ENCODE results near the gene IGDCC3. TPM values are rescaled to one million over a fixed set of nuclear protein-coding genes. Genes with fewer than 3 reads are reported as not detected.

IGDCC3 gene
- polyA plus RNA-seq, 6 donors from 2014 or later, result not detected

DNA sequence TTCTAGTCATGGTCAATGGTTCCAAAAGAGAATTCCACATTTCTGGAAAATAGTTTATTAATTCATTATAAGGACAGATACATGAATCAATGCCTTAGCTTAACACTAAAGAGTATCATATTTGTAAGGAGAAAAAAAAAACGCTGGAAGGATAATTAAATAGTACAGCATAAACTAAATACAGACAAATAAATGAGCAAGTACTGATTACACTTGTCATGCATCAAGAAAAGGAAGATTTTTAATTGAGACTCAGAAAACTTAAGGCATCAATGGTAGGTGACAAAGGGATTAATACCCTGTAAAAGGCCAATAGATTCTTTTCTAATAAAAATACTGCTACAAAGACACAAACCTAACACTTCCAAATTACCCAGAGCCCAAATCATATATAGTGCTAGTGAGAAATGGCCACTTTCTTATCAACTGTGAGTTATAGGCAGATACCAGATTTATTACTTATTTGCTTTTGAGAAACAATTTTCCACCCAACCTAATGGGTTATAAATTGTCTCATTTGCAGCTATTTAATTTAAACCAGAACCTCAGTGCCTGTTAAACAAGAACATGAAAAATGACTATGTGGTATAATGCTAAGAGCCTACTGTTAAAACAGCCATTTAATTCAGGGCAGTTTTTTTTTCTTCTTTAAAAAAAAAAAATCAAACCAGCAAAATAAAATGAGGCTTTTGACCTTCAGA is 3.8 kb upstream of the IGDCC3 start:
- Mint-ChIP-seq H3K4me3 (no peak overlapping the region), H3K9me3 (no peaks in the 10 kb centered on the region), H3K4me1 (peaks cover 20 to 27% (median 24%) of the 10 kb centered on the region in 3 donors), H3K36me3 (no peaks in the 10 kb centered on the region), H3K27me3 (peaks cover 44 to 70% (median 50%) of the 10 kb centered on the region in 3 donors), H3K27ac (no peak overlapping the region)
- no peak for DNase-seq
- no peak for ATAC-seq (ENCODE audit: low read depth in 2 of 2)

DNA sequence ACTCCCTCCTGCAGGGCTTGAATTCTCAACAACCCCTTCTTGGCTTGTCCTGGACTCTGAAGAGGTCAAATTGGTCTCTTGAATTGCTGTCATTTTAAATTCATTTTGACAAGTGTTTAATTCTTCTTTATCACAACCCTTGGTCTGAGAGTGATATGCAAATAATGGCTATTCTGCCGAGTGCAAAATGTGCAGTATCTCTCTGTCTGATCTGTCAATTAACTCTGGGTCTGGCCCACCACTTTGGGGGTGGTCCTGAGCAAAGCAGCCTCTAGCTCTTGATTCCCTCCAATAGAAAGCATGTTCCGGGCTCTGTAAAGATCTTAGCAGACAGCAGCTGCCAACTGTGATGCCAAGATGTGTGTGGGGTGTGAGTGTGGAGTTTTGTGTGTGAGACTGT is 2.2 kb upstream of the IGDCC3 start:
- H3K9me3 Mint-ChIP-seq, result no peaks in the 10 kb centered on the region
- H3K4me3 Mint-ChIP-seq, result peak overlapping the region in 3 of 8 donors; percentile 18 to 64 (median 34)
- peaks cover 18 to 25% (median 25%) of the 10 kb centered on the region in 3 donors for H3K4me1 Mint-ChIP-seq
- DNase-seq (no peak), ATAC-seq (ENCODE audit: low read depth in 2 of 2) (no peak)
- no peak overlapping the region for H3K27ac Mint-ChIP-seq
- peaks cover 55 to 81% (median 66%) of the 10 kb centered on the region in 3 donors for H3K27me3 Mint-ChIP-seq
- no peaks in the 10 kb centered on the region for H3K36me3 Mint-ChIP-seq

DNA sequence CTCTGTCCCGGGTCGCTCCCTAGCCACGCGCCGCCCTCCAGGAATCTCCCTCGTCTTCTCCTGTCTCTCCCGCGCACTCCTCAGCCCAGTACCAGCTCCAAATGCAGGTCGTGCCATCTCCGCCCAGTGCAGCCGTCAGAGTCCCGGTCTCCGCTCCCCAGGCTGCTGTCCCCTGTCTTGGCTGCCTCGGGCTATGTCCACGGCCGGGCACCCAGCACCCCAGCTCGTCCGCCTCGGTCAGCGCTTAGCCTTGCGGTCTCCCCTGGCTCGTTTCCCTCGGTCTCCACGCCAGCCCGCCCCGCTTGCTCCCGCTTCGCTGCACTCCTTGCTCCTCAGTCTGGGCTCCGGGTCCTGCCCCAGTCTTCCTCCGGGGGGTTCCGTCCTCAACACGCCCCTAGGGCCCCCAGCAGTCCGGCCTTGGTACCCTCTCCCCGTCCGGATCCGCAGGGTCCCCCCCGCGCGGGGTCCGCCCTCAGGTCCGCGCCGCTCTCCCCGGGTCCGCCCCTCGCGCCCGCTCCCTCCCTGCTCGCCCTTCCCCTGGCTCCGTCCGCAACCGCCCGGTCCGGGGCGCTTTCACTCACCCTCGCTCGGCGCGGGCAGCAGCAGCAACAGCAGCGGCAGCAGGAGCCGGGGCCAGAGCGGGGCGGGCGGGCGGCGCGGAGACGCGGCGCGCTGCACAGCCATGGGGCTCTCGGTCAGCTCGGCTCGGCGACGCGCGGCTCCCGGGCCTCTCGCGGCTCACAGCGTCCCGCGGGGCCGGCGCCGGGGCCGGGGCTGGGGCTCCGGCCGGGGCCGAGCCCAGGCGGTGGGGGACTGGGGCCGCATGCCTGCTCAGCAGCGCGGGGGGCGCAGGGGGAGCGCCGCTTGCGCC is 462 bp downstream of the IGDCC3 start:
- H3K36me3 Mint-ChIP-seq, result no peaks in the 10 kb centered on the region
- H3K4me1 Mint-ChIP-seq, result peaks cover 9 to 19% (median 16%) of the 10 kb centered on the region in 3 donors
- ATAC-seq (ENCODE audit: low read depth in 2 of 2) (peak; percentile 50 to 57), DNase-seq (no peak)
- H3K27ac Mint-ChIP-seq, result no peak overlapping the region
- peak overlapping the region; percentile 74 to 89 (median 84) for H3K4me3 Mint-ChIP-seq
- H3K9me3 Mint-ChIP-seq, result no peaks in the 10 kb centered on the region
- peaks cover 55 to 88% (median 77%) of the 10 kb centered on the region in 3 donors for H3K27me3 Mint-ChIP-seq

DNA sequence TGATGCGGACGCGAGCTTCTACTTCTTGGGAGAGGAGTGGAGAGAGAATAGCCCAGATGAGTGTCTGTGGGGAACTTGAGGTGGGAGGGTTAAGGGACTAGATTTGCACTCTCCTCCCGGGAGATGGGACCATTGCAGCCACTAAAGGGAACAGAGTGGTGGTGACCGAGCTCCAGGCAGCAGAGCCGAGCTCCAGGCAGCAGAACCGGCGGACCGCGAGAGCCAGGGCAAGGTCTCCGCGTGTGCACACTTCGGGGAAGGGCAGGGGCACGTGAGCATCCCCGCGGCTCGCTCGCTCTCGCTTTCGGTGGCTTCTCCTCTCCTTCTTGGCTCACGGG is 1.1 kb downstream of the IGDCC3 start:
- DNase-seq (no peak), ATAC-seq (ENCODE audit: low read depth in 2 of 2) (peak; percentile 60 to 63)
- Mint-ChIP-seq H3K4me3 (peak overlapping the region; percentile 74 to 89 (median 84)), H3K9me3 (no peaks in the 10 kb centered on the region), H3K27me3 (peaks cover 50 to 89% (median 71%) of the 10 kb centered on the region in 3 donors), H3K27ac (peak overlapping the region in 1 of 6 donors; percentile 58), H3K4me1 (peaks cover 9 to 19% (median 16%) of the 10 kb centered on the region in 3 donors), H3K36me3 (no peaks in the 10 kb centered on the region)

DNA sequence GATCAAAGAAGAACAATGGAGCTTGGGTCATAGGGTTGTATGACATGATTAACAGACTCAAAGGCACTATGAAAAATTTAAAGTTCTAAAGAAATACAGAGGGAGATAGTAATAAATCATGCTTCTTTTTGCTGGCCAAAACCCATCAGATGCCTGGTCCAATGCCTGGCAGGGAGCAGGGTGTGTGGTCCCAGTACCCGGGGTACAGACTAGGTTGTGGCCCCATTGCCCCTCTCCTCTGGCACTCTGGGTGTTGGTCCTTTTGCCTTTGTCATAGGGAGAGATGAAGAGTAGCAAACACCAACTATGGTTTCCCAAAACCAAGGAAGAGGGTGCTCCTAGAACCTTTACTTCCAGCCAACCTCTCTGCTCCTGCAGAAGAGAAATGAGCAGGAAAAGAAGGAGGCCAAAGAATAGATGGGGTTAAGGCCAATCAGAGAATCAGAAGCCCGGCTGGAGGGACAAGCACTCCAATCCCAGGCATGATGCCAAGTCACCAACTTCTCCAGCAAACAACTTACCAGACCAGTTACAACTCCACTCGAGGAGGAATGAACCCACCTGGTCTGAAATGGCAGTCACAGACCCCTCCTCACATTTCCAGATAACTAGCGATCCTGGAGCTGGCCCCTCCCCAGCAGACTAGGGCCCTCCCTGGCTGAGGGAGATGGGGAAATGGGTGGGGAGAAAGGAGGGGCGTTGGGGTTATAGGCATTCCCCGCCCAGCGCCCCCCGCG is 1.8 kb downstream of the IGDCC3 start:
- H3K4me1 Mint-ChIP-seq, result peaks cover 9 to 19% (median 16%) of the 10 kb centered on the region in 3 donors
- DNase-seq, result no peak
- H3K4me3 Mint-ChIP-seq, result peak overlapping the region in 7 of 8 donors; percentile 44 to 84 (median 74)
- H3K9me3 Mint-ChIP-seq, result no peaks in the 10 kb centered on the region
- no peaks in the 10 kb centered on the region for H3K36me3 Mint-ChIP-seq
- H3K27me3 Mint-ChIP-seq, result peaks cover 48 to 84% (median 70%) of the 10 kb centered on the region in 3 donors
- peak overlapping the region in 1 of 6 donors; percentile 44 for H3K27ac Mint-ChIP-seq
- ATAC-seq (ENCODE audit: low read depth in 2 of 2), result no peak

DNA sequence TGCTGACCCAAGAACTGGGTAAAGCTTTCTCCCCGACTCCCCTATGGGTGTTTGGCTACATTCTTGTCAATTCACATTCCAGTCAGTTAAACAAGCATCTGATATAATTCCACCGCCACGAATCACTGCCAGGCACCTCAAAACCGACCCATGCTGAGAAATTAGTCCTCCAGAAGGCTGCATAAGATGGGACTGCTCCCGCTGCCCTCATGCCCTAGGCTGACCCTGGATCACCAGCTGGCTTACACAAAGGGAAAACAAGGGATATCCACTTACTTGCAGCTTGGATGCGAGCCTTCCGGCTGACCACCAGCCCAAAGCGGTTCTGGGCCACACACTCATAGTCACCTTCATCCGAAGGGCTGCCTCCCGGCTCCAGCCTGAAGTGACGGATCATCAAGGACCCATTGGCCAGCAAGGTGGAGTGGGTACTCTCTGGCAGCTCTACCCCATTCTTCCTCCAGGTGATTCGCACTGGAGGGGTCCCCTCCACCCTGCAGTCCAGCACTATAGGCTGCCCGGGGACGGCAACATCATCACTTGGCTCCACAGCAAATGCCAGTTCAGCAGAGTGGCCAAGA is 2.9 kb downstream of the IGDCC3 start:
- no peaks in the 10 kb centered on the region for H3K9me3 Mint-ChIP-seq
- H3K4me3 Mint-ChIP-seq, result peak overlapping the region in 1 of 8 donors; percentile 78
- no peak overlapping the region for H3K27ac Mint-ChIP-seq
- DNase-seq (no peak), ATAC-seq (ENCODE audit: low read depth in 2 of 2) (no peak)
- H3K27me3 Mint-ChIP-seq, result peaks cover 41 to 73% (median 63%) of the 10 kb centered on the region in 3 donors
- H3K36me3 Mint-ChIP-seq, result no peaks in the 10 kb centered on the region
- peaks cover 9 to 19% (median 16%) of the 10 kb centered on the region in 3 donors for H3K4me1 Mint-ChIP-seq

DNA sequence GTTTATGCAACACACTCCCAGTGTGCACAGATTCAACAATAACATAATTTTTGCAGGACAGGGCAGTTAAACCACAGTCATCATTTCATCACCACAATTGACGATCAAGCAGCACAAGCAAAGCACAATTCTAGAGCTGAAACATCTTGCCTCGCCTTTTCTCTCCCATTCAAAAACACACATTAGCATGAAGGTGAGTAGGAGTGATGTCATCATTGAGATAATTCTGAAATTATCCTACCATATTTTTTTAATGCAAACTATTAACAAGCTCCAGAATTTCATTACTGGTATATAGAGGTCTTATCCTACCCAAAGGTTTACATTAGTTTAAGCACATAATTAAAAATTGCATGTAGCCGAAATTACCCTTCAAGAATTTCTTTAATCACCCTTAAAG is 3.5 kb downstream of the IGDCC3 start:
- Mint-ChIP-seq H3K4me1 (peaks cover 9 to 19% (median 16%) of the 10 kb centered on the region in 3 donors), H3K9me3 (no peaks in the 10 kb centered on the region), H3K27ac (no peak overlapping the region), H3K4me3 (no peak overlapping the region), H3K36me3 (no peaks in the 10 kb centered on the region), H3K27me3 (peaks cover 36 to 68% (median 57%) of the 10 kb centered on the region in 3 donors)
- DNase-seq (no peak), ATAC-seq (ENCODE audit: low read depth in 2 of 2) (no peak)

DNA sequence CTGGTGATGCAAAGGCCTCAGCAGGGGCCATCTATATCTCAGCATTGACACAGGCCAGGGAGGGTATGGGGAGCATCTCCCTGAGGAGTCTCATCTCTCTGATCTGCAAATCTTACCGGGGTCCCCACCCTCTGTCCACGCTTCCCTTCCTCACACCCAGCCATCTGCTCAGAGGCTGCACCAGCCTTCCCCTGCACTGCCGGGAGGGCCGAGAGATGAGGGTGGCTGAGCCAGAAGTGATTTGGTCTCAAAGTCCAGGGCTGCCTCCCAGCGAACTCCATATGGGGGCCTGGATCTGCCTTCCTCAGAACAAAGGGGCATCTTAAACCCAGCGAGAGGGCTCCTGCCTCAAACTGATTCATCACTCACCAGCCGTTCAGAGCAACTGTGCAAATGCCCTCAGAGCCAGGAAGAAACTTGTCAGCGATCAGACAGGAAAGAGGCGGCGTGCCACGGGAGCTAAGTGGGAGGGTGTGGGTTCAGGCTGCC is 4.6 kb downstream of the IGDCC3 start:
- Mint-ChIP-seq H3K4me3 (no peak overlapping the region), H3K36me3 (no peaks in the 10 kb centered on the region), H3K27ac (peak overlapping the region in 1 of 6 donors; percentile 33), H3K27me3 (peaks cover 36 to 59% (median 48%) of the 10 kb centered on the region in 3 donors), H3K9me3 (no peaks in the 10 kb centered on the region), H3K4me1 (peaks cover 9 to 15% (median 12%) of the 10 kb centered on the region in 3 donors)
- no peak for ATAC-seq (ENCODE audit: low read depth in 2 of 2)
- DNase-seq, result no peak

DNA sequence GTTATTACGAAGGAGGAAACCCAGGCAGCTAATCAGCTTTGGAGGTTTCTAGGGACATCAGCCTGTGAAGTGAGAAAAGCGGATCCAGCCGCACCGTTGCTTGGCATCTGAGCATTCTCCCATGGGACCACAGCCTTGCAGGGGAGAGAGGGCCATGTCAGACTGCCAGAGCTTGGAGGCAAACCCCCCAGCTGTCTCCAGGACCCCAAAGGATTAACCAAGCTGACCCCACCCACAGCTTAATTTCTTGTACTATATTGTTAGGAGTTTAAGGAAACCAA is 5.1 kb downstream of the IGDCC3 start:
- no peaks in the 10 kb centered on the region for H3K9me3 Mint-ChIP-seq
- no peak overlapping the region for H3K27ac Mint-ChIP-seq
- H3K4me1 Mint-ChIP-seq, result peaks cover 9 to 15% (median 12%) of the 10 kb centered on the region in 3 donors
- peaks cover 36 to 57% (median 47%) of the 10 kb centered on the region in 3 donors for H3K27me3 Mint-ChIP-seq
- DNase-seq, result no peak
- no peak for ATAC-seq (ENCODE audit: low read depth in 2 of 2)
- H3K4me3 Mint-ChIP-seq, result no peak overlapping the region
- H3K36me3 Mint-ChIP-seq, result no peaks in the 10 kb centered on the region

DNA sequence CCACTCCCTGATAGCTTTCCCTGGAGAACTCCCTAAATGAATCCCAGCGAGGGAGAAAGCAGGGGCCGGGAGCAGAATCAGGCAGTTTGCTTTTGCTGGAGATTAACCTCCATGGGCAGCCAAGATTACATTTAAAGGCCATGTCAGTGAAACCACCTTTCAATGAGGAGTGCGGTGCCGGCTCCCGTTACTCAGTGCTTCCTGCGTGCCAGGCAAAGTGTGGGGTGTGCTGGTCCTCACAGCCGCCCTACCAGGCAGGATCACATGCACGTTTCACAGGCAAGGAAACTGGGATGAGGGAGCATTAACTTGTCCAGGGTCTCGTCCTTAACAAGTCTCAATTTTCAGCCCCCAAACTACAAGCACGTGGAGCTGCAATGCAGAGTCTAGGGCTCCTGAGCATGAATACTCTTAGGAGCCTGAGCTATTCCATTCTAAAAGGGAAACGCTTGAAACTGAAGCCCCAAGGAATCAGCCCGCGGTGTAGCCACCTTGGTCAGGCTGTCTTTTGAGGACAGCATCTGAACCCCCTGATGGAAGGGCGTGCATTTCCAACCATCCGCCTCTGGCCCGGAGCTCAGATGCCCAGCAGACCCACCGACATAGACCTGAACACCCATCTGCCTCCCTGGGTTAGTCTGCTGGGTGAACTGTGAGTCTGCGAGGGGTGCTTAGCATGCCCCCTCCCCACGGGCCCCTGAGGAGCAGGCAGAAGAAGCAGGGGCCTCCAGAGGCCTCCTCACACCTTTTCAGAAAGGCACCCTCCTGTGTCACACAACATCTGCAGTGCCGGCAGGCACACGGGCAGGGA is 5.6 kb downstream of the IGDCC3 start:
- peaks cover 35 to 55% (median 45%) of the 10 kb centered on the region in 3 donors for H3K27me3 Mint-ChIP-seq
- DNase-seq, result no peak
- no peaks in the 10 kb centered on the region for H3K36me3 Mint-ChIP-seq
- no peak overlapping the region for H3K4me3 Mint-ChIP-seq
- H3K9me3 Mint-ChIP-seq, result no peaks in the 10 kb centered on the region
- no peak for ATAC-seq (ENCODE audit: low read depth in 2 of 2)
- peaks cover 9 to 14% (median 11%) of the 10 kb centered on the region in 3 donors for H3K4me1 Mint-ChIP-seq
- no peak overlapping the region for H3K27ac Mint-ChIP-seq

DNA sequence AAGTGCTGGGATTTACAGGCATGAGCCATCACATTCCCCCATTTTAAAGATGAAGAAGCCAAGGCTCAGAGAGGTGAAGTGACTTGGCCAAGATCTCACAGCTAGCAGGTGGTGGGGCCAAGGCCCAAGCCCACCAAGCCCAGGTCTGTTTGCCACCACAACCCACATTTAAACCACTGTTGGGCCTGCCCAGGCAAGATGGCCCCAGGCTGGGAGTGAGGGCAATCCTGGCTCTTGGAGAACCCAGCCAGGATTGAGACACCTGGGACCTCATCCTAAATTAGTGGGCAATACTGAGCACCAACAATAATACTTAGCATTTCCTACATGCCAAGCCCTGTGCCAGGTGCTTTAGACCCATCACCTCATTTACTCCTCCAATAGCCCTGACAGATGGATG is 6.9 kb downstream of the IGDCC3 start:
- ATAC-seq (ENCODE audit: low read depth in 2 of 2), result no peak
- Mint-ChIP-seq H3K4me1 (peaks cover under 1 to 4% (median 3%) of the 10 kb centered on the region in 3 donors), H3K27me3 (peaks cover 24 to 48% (median 32%) of the 10 kb centered on the region in 3 donors), H3K9me3 (no peaks in the 10 kb centered on the region), H3K36me3 (no peaks in the 10 kb centered on the region), H3K27ac (no peak overlapping the region), H3K4me3 (no peak overlapping the region)
- no peak for DNase-seq

DNA sequence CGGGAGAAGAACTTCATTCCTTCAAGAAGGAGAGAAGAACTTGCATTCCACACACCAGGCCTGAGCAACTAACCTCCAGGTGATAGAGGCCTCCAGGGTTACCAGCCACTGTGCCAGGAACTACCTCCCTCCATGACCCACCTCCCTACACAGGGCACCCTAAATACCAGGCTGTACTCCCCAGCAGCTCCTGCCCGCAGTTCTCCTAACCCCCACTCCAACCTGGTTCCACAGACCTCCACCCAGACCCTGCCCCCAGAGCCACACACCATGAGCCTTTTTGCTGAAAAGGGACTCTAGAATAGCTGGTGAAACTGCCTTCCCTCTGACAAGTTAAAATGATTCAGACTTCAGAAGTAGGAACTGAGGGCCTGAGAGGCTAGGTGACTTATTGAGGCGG is 8.2 kb downstream of the IGDCC3 start:
- ATAC-seq (ENCODE audit: low read depth in 2 of 2) (no peak), DNase-seq (no peak)
- H3K27me3 Mint-ChIP-seq, result peaks cover 11 to 42% (median 20%) of the 10 kb centered on the region in 3 donors
- H3K9me3 Mint-ChIP-seq, result no peaks in the 10 kb centered on the region
- H3K36me3 Mint-ChIP-seq, result no peaks in the 10 kb centered on the region
- H3K27ac Mint-ChIP-seq, result no peak overlapping the region
- peaks cover 0 to 4% (median 0%) of the 10 kb centered on the region in 3 donors for H3K4me1 Mint-ChIP-seq
- no peak overlapping the region for H3K4me3 Mint-ChIP-seq
